K562 (cell line): ENCODE measurements around the gene RFPL1. TPM values are rescaled to one million over a fixed set of nuclear protein-coding genes. Genes with fewer than 3 reads are reported as not detected.

ENCODE experiments used
- ASH1L ChIP-seq: fragments of 450-650 bp; IDR thresholded peaks from 2 replicates; pipeline ENCODE4 v1.6.1; 2018; ENCODE audit warnings: borderline replicate concordance, mild to moderate bottlenecking, low read depth; ENCODE audit not compliant: partially characterized antibody
- BRF1 ChIP-seq: IDR thresholded peaks from 3 replicates; pipeline ENCODE4 v1.6.1; 2011; ENCODE audit warnings: borderline replicate concordance, mild to moderate bottlenecking; ENCODE audit not compliant: insufficient read length; ENCODE audit errors: extremely low read depth
- C11orf30 ChIP-seq: fragments of 450-650 bp; IDR thresholded peaks from 2 replicates; pipeline ENCODE4 v1.6.1; 2016; ENCODE audit warnings: low read depth, mild to moderate bottlenecking
- CEBPB ChIP-seq: fragments of 450-650 bp; IDR thresholded peaks from 2 replicates; pipeline ENCODE4 v1.6.1; 2016; ENCODE audit warnings: missing genetic modification characterization, missing compliant biosample characterization
- CREM ChIP-seq: IDR thresholded peaks from 2 replicates; pipeline ENCODE4 v1.6.1; 2014; ENCODE audit warnings: antibody characterized with exemption, low read depth
- HDAC1 ChIP-seq, 2 experiments: fragments of 450-650 bp; IDR thresholded peaks; 2 replicates each; pipeline ENCODE4 v1.6.1; 2016 to 2017; ENCODE audit warnings: inconsistent platforms in 1 of 2, mild to moderate bottlenecking in 1 of 2, moderate library complexity in 1 of 2
- MAFF ChIP-seq: IDR thresholded peaks from 2 replicates; pipeline ENCODE4 v1.6.1; 2012; ENCODE audit warnings: low read length, improper control_type of control experiment
- MAZ ChIP-seq, 2 experiments: fragments of 450-650 bp in 1 of 2; sonication (generic) in 1 of 2; formaldehyde crosslinking; IDR thresholded peaks in 1 of 2; conservative IDR thresholded peaks in 1 of 2; 2 replicates each; pipeline versions ENCODE4 v1.4.0 to v1.5.0; 2020; ENCODE audit warnings: mild to moderate bottlenecking in 1 of 2, missing genetic modification reagents in 1 of 2
- PCBP2 ChIP-seq: fragments of 200-400 bp; formaldehyde crosslinking; IDR thresholded peaks from 2 replicates; pipeline ENCODE4 v1.6.1; 2018; ENCODE audit warnings: low read length, low read depth, mild to moderate bottlenecking, moderate library complexity; ENCODE audit not compliant: poor library complexity, severe bottlenecking
- PHF8 ChIP-seq: fragments of 200-600 bp; sonication (generic); IDR thresholded peaks from 2 replicates; pipeline ENCODE4 v1.6.1; 2012; ENCODE audit warnings: mixed run types, mild to moderate bottlenecking, inconsistent platforms, low read length, moderate library complexity, borderline replicate concordance
- PYGO2 ChIP-seq: fragments of 450-650 bp; IDR thresholded peaks from 2 replicates; pipeline ENCODE4 v1.6.1; 2016; ENCODE audit warnings: mild to moderate bottlenecking, missing genetic modification characterization, moderate library complexity, missing compliant biosample characterization
- SIN3A ChIP-seq, 2 experiments: fragments of 150-350 bp in 1 of 2; IDR thresholded peaks; 2 replicates each; pipeline ENCODE4 v1.6.1; 2011 to 2016; ENCODE audit warnings: borderline replicate concordance in 2 of 2, low read depth in 2 of 2, low read length in 2 of 2, mild to moderate bottlenecking in 2 of 2, moderate library complexity in 2 of 2; ENCODE audit not compliant: control insufficient read depth in 1 of 2
- SMAD1 ChIP-seq: fragments of 150-350 bp; IDR thresholded peaks from 2 replicates; pipeline ENCODE4 v1.6.1; 2014; ENCODE audit warnings: low read length, low read depth; ENCODE audit not compliant: partially characterized antibody
- SPI1 ChIP-seq: IDR thresholded peaks from 2 replicates; pipeline ENCODE4 v1.6.1; 2011; ENCODE audit warnings: low read depth, low read length, control low read depth, borderline replicate concordance
- ZBTB1 ChIP-seq: sonication (generic); formaldehyde crosslinking; IDR thresholded peaks from 2 replicates; pipeline ENCODE4 v1.8.1; 2023; ENCODE audit warnings: missing genetic modification reagents, low read depth, mild to moderate bottlenecking, borderline replicate concordance
- ZEB2 ChIP-seq: fragments of 450-650 bp; IDR thresholded peaks from 2 replicates; pipeline ENCODE4 v1.6.1; 2016
- ZNF232 ChIP-seq: sonication (generic); formaldehyde crosslinking; IDR thresholded peaks from 2 replicates; pipeline ENCODE4 v1.8.0; 2022; ENCODE audit warnings: mild to moderate bottlenecking, missing genetic modification reagents
- polyA plus RNA-seq, 8 experiments: library from polyadenylated mRNA; depleted of rRNA in 4 of 8; stranded (reverse) in 5 of 8; unstranded in 3 of 8; fragments of >200 nt; fragmentation: Nextera tagmentation in 2 of 8; fragmentation: Illumina TruSeq in 1 of 8; extraction: Ambion mirVana in 2 of 8; extraction: Trizol in 1 of 8; gene quantifications; 2 replicates each; pipeline versions ENCODE4 v1.2.1 to v1.2.3, GENCODE V29; 2011 to 2014; ENCODE audit warnings: inconsistent platforms in 1 of 8, missing spikeins in 1 of 8
- total RNA-seq, 7 experiments: library from RNA; depleted of rRNA in 6 of 7; stranded (reverse); fragments of >200 nt in 6 of 7; fragmentation: Illumina TruSeq in 2 of 7; extraction: Trizol in 2 of 7; gene quantifications; 2 replicates each; pipeline versions ENCODE4 v1.2.1 to v1.2.3, GENCODE V29; 2011 to 2021; ENCODE audit warnings: low replicate concordance in 1 of 7
- TF ChIP-seq, protein P1 (sequence below): sonication (generic); formaldehyde crosslinking; IDR thresholded peaks from 2 replicates; pipeline ENCODE4 v1.8.0; 2022; ENCODE audit warnings: mild to moderate bottlenecking, missing genetic modification reagents, borderline replicate concordance
- TF ChIP-seq, protein P2 (sequence below), 2 experiments: fragments of 450-650 bp; conservative IDR thresholded peaks; 2 replicates each; pipeline ENCODE4 v1.6.1; 2017; ENCODE audit warnings: mild to moderate bottlenecking in 2 of 2, moderate library complexity in 2 of 2
- TF ChIP-seq, protein P3 (sequence below), 2 experiments: IDR thresholded peaks; 2 replicates each; pipeline ENCODE4 v1.6.1; 2012; ENCODE audit warnings: improper control_type of control experiment in 2 of 2, low read depth in 2 of 2, low read length in 2 of 2, borderline replicate concordance in 1 of 2

The RFPL1 gene
- total and polyA plus RNA-seq, 9 of the 15 experiments (the other 6 are each of a cell fraction or from before 2014, with no cell fraction given): not detected

DNA sequence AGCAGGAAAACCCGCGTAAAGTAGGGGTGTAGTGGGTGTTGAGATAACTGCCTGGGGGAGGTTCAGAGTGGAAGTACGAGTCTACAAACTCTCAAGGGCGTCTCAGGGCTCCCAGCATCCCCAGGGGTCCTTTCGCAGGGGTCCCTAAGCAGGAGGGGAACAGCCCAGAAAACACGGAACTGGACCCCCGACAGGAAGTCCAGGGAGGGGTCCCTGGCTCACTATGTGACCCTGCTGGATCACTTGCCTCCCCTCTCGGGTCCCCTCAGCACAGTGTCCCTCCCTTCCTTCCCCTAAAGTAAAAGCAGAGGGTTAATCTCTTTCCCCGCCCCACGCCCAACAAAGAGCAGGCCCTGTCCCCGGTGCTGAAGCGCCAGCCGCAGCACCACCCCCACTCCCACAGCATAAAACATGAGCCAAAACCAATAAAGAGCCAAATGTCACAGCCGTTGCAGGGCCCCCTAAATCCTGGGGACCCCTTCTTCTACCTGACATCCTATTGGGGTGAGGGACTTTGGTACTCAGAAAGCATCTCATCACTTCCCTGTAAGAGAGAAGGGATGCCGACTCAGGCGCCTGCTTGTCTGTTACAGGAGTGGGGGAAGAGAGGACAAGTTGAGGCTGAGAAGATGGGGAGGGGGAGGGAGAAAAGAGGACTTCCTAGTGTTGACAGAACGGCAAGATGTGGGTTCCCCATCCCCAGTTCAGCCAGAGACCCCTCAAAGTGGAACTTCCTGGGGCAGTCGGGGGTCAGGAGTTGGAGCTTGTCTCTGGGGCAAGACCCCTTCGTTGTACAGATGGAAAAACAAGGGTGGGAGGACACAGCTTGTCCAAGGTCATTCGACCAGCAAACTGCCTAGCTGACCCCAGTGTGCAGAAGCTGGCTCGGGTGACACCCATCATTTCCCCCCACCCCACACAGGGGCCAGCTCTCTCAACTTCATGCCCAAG, 40.2 kb downstream of the RFPL1 start (continued):
- no peak for TF ChIP-seq ASH1L
- no peak for TF ChIP-seq PHF8
- no peak for TF ChIP-seq SPI1
- no peak for TF ChIP-seq CEBPB (tag)
- TF ChIP-seq, protein P1, sequence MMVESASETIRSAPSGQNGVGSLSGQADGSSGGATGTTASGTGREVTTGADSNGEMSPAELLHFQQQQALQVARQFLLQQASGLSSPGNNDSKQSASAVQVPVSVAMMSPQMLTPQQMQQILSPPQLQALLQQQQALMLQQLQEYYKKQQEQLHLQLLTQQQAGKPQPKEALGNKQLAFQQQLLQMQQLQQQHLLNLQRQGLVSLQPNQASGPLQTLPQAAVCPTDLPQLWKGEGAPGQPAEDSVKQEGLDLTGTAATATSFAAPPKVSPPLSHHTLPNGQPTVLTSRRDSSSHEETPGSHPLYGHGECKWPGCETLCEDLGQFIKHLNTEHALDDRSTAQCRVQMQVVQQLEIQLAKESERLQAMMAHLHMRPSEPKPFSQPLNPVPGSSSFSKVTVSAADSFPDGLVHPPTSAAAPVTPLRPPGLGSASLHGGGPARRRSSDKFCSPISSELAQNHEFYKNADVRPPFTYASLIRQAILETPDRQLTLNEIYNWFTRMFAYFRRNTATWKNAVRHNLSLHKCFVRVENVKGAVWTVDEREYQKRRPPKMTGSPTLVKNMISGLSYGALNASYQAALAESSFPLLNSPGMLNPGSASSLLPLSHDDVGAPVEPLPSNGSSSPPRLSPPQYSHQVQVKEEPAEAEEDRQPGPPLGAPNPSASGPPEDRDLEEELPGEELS (CRISPR knock-in tag): 0 out of 2 replicates have a peak, but pooled peaks have one; percentile 16
- TF ChIP-seq, protein P2, sequence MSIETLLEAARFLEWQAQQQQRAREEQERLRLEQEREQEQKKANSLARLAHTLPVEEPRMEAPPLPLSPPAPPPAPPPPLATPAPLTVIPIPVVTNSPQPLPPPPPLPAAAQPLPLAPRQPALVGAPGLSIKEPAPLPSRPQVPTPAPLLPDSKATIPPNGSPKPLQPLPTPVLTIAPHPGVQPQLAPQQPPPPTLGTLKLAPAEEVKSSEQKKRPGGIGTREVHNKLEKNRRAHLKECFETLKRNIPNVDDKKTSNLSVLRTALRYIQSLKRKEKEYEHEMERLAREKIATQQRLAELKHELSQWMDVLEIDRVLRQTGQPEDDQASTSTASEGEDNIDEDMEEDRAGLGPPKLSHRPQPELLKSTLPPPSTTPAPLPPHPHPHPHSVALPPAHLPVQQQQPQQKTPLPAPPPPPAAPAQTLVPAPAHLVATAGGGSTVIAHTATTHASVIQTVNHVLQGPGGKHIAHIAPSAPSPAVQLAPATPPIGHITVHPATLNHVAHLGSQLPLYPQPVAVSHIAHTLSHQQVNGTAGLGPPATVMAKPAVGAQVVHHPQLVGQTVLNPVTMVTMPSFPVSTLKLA (conservative IDR thresholded peaks at IDR 0.05): peak in 1 of 2 experiments; percentile 64; a peak in 2 of 4 replicates
- no peak for TF ChIP-seq SMAD1
- no peak for TF ChIP-seq MAFF
- peak; percentile 85 to 95; a peak in 3 of 4 replicates for TF ChIP-seq SIN3A (IDR thresholded peaks at IDR 0.05; ENCODE audit: borderline replicate concordance in 2 of 2, control insufficient read depth in 1 of 2, low read depth in 2 of 2, low read length in 2 of 2)
- TF ChIP-seq HDAC1 (IDR thresholded peaks at IDR 0.05): peak in 1 of 2 experiments; percentile 43; a peak in 1 of 4 replicates
- TF ChIP-seq ZNF232: peak; percentile 57; the same call in 1 of the 2 replicates
- TF ChIP-seq MAZ (CRISPR knock-in tag; conservative IDR thresholded peaks at IDR 0.05 in 1 of 2, IDR thresholded peaks at IDR 0.05 in 1 of 2): peak in 1 of 2 experiments; percentile 52; a peak in 2 of 4 replicates
- TF ChIP-seq CREM: 0 out of 2 replicates have a peak, but pooled peaks have one; percentile 8
- TF ChIP-seq PYGO2: no peak
- no peak for TF ChIP-seq C11orf30
- TF ChIP-seq PCBP2: no peak
- 0 out of 2 replicates have a peak, but pooled peaks have one; percentile 38 for TF ChIP-seq ZBTB1 (CRISPR knock-in tag)
- TF ChIP-seq, protein P3, sequence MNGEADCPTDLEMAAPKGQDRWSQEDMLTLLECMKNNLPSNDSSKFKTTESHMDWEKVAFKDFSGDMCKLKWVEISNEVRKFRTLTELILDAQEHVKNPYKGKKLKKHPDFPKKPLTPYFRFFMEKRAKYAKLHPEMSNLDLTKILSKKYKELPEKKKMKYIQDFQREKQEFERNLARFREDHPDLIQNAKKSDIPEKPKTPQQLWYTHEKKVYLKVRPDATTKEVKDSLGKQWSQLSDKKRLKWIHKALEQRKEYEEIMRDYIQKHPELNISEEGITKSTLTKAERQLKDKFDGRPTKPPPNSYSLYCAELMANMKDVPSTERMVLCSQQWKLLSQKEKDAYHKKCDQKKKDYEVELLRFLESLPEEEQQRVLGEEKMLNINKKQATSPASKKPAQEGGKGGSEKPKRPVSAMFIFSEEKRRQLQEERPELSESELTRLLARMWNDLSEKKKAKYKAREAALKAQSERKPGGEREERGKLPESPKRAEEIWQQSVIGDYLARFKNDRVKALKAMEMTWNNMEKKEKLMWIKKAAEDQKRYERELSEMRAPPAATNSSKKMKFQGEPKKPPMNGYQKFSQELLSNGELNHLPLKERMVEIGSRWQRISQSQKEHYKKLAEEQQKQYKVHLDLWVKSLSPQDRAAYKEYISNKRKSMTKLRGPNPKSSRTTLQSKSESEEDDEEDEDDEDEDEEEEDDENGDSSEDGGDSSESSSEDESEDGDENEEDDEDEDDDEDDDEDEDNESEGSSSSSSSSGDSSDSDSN (IDR thresholded peaks at IDR 0.05; ENCODE audit: borderline replicate concordance in 1 of 2, low read depth in 2 of 2, low read length in 2 of 2): no peak
- TF ChIP-seq ZEB2: no peak
- TF ChIP-seq BRF1: no peak
